Lower leg skin (tissue), 4 donors: ENCODE results near the gene OPA3. TPM values are rescaled to one million over a fixed set of nuclear protein-coding genes. Genes with fewer than 3 reads are reported as not detected.

ENCODE experiments used
- DNase-seq, 2 donors: peaks; one replicate each; pipeline ENCODE4 v3.0.0-alpha.2; 2019; ENCODE audit warnings: low spot score in 2 of 2
- H3K4me3 ChIP-seq: fragments of 200-600 bp; sonication (generic); 2 replicates; pipeline ENCODE4 v1.5.1; 2017; ENCODE audit warnings: mild to moderate bottlenecking, low read depth; ENCODE audit not compliant: poor library complexity, severe bottlenecking
- POLR2A ChIP-seq, 2 donors: fragments of 450-650 bp; IDR thresholded peaks; one replicate each; pipeline ENCODE4 v1.6.1; 2016 to 2017; ENCODE audit warnings: antibody characterized with exemption in 2 of 2, mild to moderate bottlenecking in 1 of 2, moderate library complexity in 1 of 2
- WGBS, 2 donors: methylation state at CpG; one replicate each; pipeline ENCODE4 v1.1.5; 2018; 5-methylcytosine and 5-hydroxymethylcytosine counted together
- intact Hi-C: fragments of 100-400 bp; cut with DNase I; formaldehyde crosslinking; loops from one replicate; pipeline ENCODE4 v1.15.0; 2023; ENCODE audit warnings: low total_unique reads
- total RNA-seq, 4 donors: library from RNA; depleted of rRNA; stranded (reverse); fragments of >200 nt; gene quantifications; one replicate each; pipeline ENCODE4 v1.1.0, GENCODE V29; 2016
- TF ChIP-seq, protein P1 (sequence below), 3 donors: fragments of 450-650 bp; IDR thresholded peaks; one replicate each; pipeline ENCODE4 v1.5.1; 2016; ENCODE audit warnings: antibody characterized with exemption in 3 of 3, mild to moderate bottlenecking in 3 of 3, moderate library complexity in 2 of 3

OPA3 gene
- total RNA-seq, 4 donors from 2014 or later: 4.4 to 15.7 (median 12.7) TPM

GRCh38 chr19:45489216-45489855 lies 95.3 kb downstream of the OPA3 start:
- 90 to 92% methylated on average over 16 to 20 of the region's 20 CpGs for WGBS, 2 donors
- intact Hi-C loops: no loop called here
- no peak for DNase-seq
- no peak overlapping the region for H3K4me3 ChIP-seq
- no peak for TF ChIP-seq POLR2A (IDR thresholded peaks at IDR 0.05)
- TF ChIP-seq, protein P1, sequence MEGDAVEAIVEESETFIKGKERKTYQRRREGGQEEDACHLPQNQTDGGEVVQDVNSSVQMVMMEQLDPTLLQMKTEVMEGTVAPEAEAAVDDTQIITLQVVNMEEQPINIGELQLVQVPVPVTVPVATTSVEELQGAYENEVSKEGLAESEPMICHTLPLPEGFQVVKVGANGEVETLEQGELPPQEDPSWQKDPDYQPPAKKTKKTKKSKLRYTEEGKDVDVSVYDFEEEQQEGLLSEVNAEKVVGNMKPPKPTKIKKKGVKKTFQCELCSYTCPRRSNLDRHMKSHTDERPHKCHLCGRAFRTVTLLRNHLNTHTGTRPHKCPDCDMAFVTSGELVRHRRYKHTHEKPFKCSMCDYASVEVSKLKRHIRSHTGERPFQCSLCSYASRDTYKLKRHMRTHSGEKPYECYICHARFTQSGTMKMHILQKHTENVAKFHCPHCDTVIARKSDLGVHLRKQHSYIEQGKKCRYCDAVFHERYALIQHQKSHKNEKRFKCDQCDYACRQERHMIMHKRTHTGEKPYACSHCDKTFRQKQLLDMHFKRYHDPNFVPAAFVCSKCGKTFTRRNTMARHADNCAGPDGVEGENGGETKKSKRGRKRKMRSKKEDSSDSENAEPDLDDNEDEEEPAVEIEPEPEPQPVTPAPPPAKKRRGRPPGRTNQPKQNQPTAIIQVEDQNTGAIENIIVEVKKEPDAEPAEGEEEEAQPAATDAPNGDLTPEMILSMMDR (IDR thresholded peaks at IDR 0.05): no peak

- intact Hi-C loops: no loop called here
- no peak for DNase-seq
- H3K4me3 ChIP-seq: no peak overlapping the region
- WGBS, 2 donors: 93% methylated on average over 15 of the region's 15 CpGs
- TF ChIP-seq POLR2A (IDR thresholded peaks at IDR 0.05): no peak
- TF ChIP-seq, protein P1 (IDR thresholded peaks at IDR 0.05): no peak
Observed at GRCh38 chr19:45488708-45489107, 95.9 kb downstream of the OPA3 start.

GRCh38 chr19:45485305-45486077 lies 99.1 kb downstream of the OPA3 start:
- peak; percentile 99 to 100 for DNase-seq
- 0 to 1% methylated on average over 28 to 35 of the region's 35 CpGs for WGBS, 2 donors
- TF ChIP-seq POLR2A (IDR thresholded peaks at IDR 0.05): no peak
- TF ChIP-seq, protein P1 (IDR thresholded peaks at IDR 0.05): peak in 1 of 3 donors; percentile 71
- H3K4me3 ChIP-seq: peak overlapping the region; percentile 52
- intact Hi-C loops: no loop called here

GRCh38 chr19:45484273-45484945 lies 100.2 kb downstream of the OPA3 start:
- TF ChIP-seq, protein P1 (IDR thresholded peaks at IDR 0.05): no peak
- TF ChIP-seq POLR2A (IDR thresholded peaks at IDR 0.05): no peak
- no peak overlapping the region for H3K4me3 ChIP-seq
- intact Hi-C loops: no loop called here
- DNase-seq: no peak
- WGBS, 2 donors: 67 to 72% methylated on average over 13 of the region's 13 CpGs

DNA sequence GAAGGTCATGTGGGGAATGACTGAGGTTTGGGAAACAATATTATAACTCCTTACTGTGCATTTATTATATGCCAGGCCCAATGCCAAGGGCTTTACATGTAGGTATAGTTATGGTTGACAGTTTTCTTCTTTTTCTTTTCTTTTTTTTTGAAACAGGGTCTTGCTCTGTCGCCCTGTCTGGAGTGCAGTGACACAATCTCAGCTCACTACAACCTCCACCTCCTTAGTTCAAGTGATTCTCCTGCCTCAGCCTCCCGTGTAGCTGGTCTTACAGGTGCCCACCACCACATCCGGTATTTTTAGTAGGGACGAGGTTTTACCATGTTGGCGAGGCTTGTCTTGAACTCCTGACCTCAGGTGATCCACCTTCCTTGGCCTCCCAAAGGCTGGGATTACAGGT lies 101.6 kb downstream of the OPA3 start:
- intact Hi-C loops: no loop called here
- H3K4me3 ChIP-seq: no peak overlapping the region
- TF ChIP-seq, protein P1 (IDR thresholded peaks at IDR 0.05): no peak
- TF ChIP-seq POLR2A (IDR thresholded peaks at IDR 0.05): no peak
- no peak for DNase-seq
- 89 to 92% methylated on average over 5 of the region's 5 CpGs for WGBS, 2 donors
